ENCODE results near the gene HLF.

- TF ChIP-seq CTCF (IDR thresholded peaks at IDR 0.05) (no peak), POLR2A (IDR thresholded peaks at IDR 0.05) (no peak)
These were observed 103.9 kb downstream of the HLF start for GRCh38 chr17:55368706-55369105.
